GM12878 (cell line): ENCODE data around the gene NTMT2. TPM values are rescaled to one million over a fixed set of nuclear protein-coding genes. Genes with fewer than 3 reads are reported as not detected.

Experiments used
- ATAC-seq: fragments of 200-7000 bp; cut with Tn5 transposase; 3 replicates; pipeline ENCODE4 v1.9.1; 2020; ENCODE audit warnings: mild to moderate bottlenecking, moderate library complexity
- BruUV-seq: library from RNA; stranded (reverse); fragments of 400-500 nt; replicated peaks from 2 replicates; lab custom pipeline; 2021; lab: Mats Ljungman, UMichigan
- CTCF ChIA-PET: fragments of 300-600 bp; sonication (Branson Sonifier 250); formaldehyde crosslinking; extraction: SDS; loops from one replicate; lab custom pipeline; 2021; ENCODE audit warnings: inconsistent platforms; lab: Yijun Ruan, JAX
- POLR2A ChIA-PET: fragments of 350-600 bp; formaldehyde crosslinking; extraction: SDS; loops from one replicate; lab custom pipeline; 2021; ENCODE audit warnings: inconsistent platforms; lab: Charles Lee
- RAD21 ChIA-PET: fragments of 300-600 bp; sonication (Branson Sonifier 250); formaldehyde crosslinking; loops from one replicate; lab custom pipeline; 2023; ENCODE audit warnings: antibody characterized with exemption; ENCODE audit not compliant: unreplicated experiment; lab: Charles Lee
- SMC1A ChIA-PET: fragments of 300-600 bp; sonication (Branson Sonifier 250); formaldehyde crosslinking; loops from one replicate; lab custom pipeline; 2023; ENCODE audit not compliant: unreplicated experiment, uncharacterized antibody; lab: Charles Lee
- DNase-seq: peaks from one replicate; pipeline ENCODE4 v3.0.0-alpha.2; 2011; ENCODE audit warnings: low read depth, low spot score
- FAIRE-seq: peaks from 3 replicates; lab custom pipeline; 2011; peaks lifted over from hg19 to GRCh38; lab: Jason Lieb, UNC
- H2AFZ ChIP-seq: 2 replicates; pipeline ENCODE4 v1.6.0; 2011; ENCODE audit warnings: low read depth, low read length, control low read depth; ENCODE audit not compliant: control insufficient read depth
- H3K27ac ChIP-seq: 2 replicates; pipeline ENCODE4 v1.5.1; 2011; ENCODE audit warnings: control low read depth; ENCODE audit not compliant: control insufficient read depth, insufficient read depth
- H3K27me3 ChIP-seq, 2 experiments: replicated peaks in 1 of 2; 2 replicates each; pipeline versions ENCODE4 v1.6.0 to v1.6.1; 2011; ENCODE audit warnings: low read length in 1 of 2; ENCODE audit not compliant: control insufficient read depth in 2 of 2, insufficient read depth in 2 of 2
- H3K36me3 ChIP-seq, 2 experiments: 2 replicates each; pipeline ENCODE4 v1.5.1; 2011; ENCODE audit warnings: low read length in 1 of 2; ENCODE audit not compliant: control insufficient read depth in 2 of 2, insufficient read depth in 2 of 2
- H3K4me1 ChIP-seq: 2 replicates; pipeline ENCODE4 v1.6.1; 2011; ENCODE audit warnings: mild to moderate bottlenecking, low read length, moderate library complexity, mixed read lengths; ENCODE audit not compliant: control insufficient read depth, insufficient read depth
- H3K4me2 ChIP-seq: 2 replicates; pipeline ENCODE4 v1.6.0; 2011; ENCODE audit warnings: control low read depth; ENCODE audit not compliant: control insufficient read depth, insufficient read depth
- H3K4me3 ChIP-seq: fragments of 200-600 bp; sonication (generic); 2 replicates; pipeline ENCODE4 v1.5.1; 2016
- H3K79me2 ChIP-seq: 2 replicates; pipeline ENCODE4 v1.6.0; 2011; ENCODE audit warnings: low read length; ENCODE audit not compliant: control insufficient read depth, insufficient read depth
- H3K9ac ChIP-seq: 2 replicates; pipeline ENCODE4 v1.8.0; 2011; ENCODE audit warnings: low read length, control low read depth, mixed read lengths; ENCODE audit not compliant: control insufficient read depth, insufficient read depth
- H3K9me3 ChIP-seq: replicated peaks from 3 replicates; pipeline ENCODE4 v1.5.1; 2011; ENCODE audit warnings: mild to moderate bottlenecking, low read length; ENCODE audit not compliant: control insufficient read depth, insufficient read depth
- H4K20me1 ChIP-seq: 2 replicates; pipeline ENCODE4 v1.6.0; 2011; ENCODE audit not compliant: control insufficient read depth, insufficient read depth
- EED ChIP-seq: sonication (generic); IDR thresholded peaks from 2 replicates; pipeline ENCODE4 v1.6.1; 2016; ENCODE audit warnings: antibody characterized with exemption, low read depth
- EP300 ChIP-seq, 2 experiments: fragments of 150-350 bp in 1 of 2; IDR thresholded peaks; 2 replicates each; pipeline ENCODE4 v1.6.1; 2011 to 2012; ENCODE audit warnings: low read depth in 2 of 2, low read length in 2 of 2, borderline replicate concordance in 1 of 2, improper control_type of control experiment in 1 of 2, inconsistent platforms in 1 of 2; ENCODE audit not compliant: control insufficient read depth in 1 of 2
- HDGF ChIP-seq: fragments of 450-650 bp; IDR thresholded peaks from 2 replicates; pipeline ENCODE4 v1.6.1; 2016; ENCODE audit warnings: antibody characterized with exemption
- IRF3 ChIP-seq: fragments of 450-650 bp; IDR thresholded peaks from 2 replicates; pipeline ENCODE4 v1.6.1; 2014; ENCODE audit warnings: mild to moderate bottlenecking
- IRF5 ChIP-seq: fragments of 450-650 bp; IDR thresholded peaks from 2 replicates; pipeline ENCODE4 v1.6.1; 2017; ENCODE audit warnings: borderline replicate concordance
- MEF2B ChIP-seq: fragments of 450-650 bp; IDR thresholded peaks from 2 replicates; pipeline ENCODE4 v1.6.1; 2018; ENCODE audit warnings: mild to moderate bottlenecking, moderate library complexity; ENCODE audit not compliant: partially characterized antibody, poor library complexity, severe bottlenecking
- TCF12 ChIP-seq: IDR thresholded peaks from 2 replicates; pipeline ENCODE4 v1.6.1; 2011; ENCODE audit warnings: low read depth, mild to moderate bottlenecking, low read length
- ZBED1 ChIP-seq: IDR thresholded peaks from 2 replicates; pipeline ENCODE4 v1.6.1; 2016; ENCODE audit warnings: borderline replicate concordance
- WGBS: methylation state at CpG from one replicate; pipeline ENCODE4 v1.1.6; 2016; ENCODE audit warnings: low lambda C conversion rate; ENCODE audit not compliant: insufficient replicate concordance, insufficient coverage; ENCODE audit errors: missing lambda C conversion rate; 5-methylcytosine and 5-hydroxymethylcytosine counted together
- in situ Hi-C: fragments of 300-500 bp; cut with MboI; formaldehyde crosslinking; loops from 9 replicates; pipeline ENCODE4 v1.14.3; 2018; ENCODE audit warnings: mixed read lengths
- intact Hi-C: fragments of 100-400 bp; cut with micrococcal nuclease; formaldehyde crosslinking; loops from one replicate; pipeline ENCODE4 v1.14.2; 2022; ENCODE audit not compliant: unreplicated experiment
- polyA plus RNA-seq, 11 experiments: library from polyadenylated mRNA; depleted of rRNA in 4 of 11; unstranded in 6 of 11; stranded (reverse) in 5 of 11; fragments of >200 nt; fragmentation: Nextera tagmentation in 4 of 11; fragmentation: Illumina TruSeq in 1 of 11; extraction: Ambion mirVana in 4 of 11; extraction: Trizol in 1 of 11; gene quantifications; 1 replicate in 1 of 11; 2 replicates in 10 of 11; pipeline versions ENCODE4 v1.2.1 to v1.2.3, GENCODE V29; 2011 to 2016; ENCODE audit warnings: inconsistent platforms in 2 of 11, missing spikeins in 2 of 11, low read depth in 1 of 11
- total RNA-seq, 4 experiments: library from RNA; depleted of rRNA in 3 of 4; stranded (reverse); fragments of >200 nt in 3 of 4; fragmentation: Illumina TruSeq in 1 of 4; extraction: Trizol in 1 of 4; gene quantifications; 2 replicates each; pipeline versions ENCODE4 v1.2.1 to v1.2.3, GENCODE V29; 2013 to 2021
- TF ChIP-seq, protein P1 (sequence below): IDR thresholded peaks from 2 replicates; pipeline ENCODE4 v1.6.1; 2011; ENCODE audit warnings: low read depth, low read length, improper control_type of control experiment, borderline replicate concordance

Gene NTMT2
- total and polyA plus RNA-seq, 10 of the 15 experiments (the other 5 are each of a cell fraction or from before 2014, with no cell fraction given), result not detected

GRCh38 chr1:170146720-170147263 is 1.0 kb downstream of the NTMT2 start:
- ChIA-PET RAD21 (interaction anchor here (1.0 to 2.6 kb wide), 3 partner anchors 9 to 27 kb away, joined by 3 to 10 read pairs (median 3); no protein-coding TSS in a partner anchor), CTCF (no interaction called here), SMC1A (interaction anchor here (1.0 to 2.1 kb wide), 9 partner anchors 11 to 75 kb away, joined by 3 to 9 read pairs (median 4); no protein-coding TSS in a partner anchor), POLR2A (interaction anchor here (0.6 to 1.6 kb wide), 3 partner anchors 20 to 81 kb away, joined by 3 to 11 read pairs (median 5); no protein-coding TSS in a partner anchor)
- Histone ChIP-seq H3K79me2 (no peaks in the 10 kb centered on the region), H3K4me3 (no peak overlapping the region), H2AFZ (no peak overlapping the region), H3K9me3 (no peaks in the 10 kb centered on the region), H3K27ac (no peak overlapping the region), H3K4me2 (no peak overlapping the region), H3K27me3 (no peaks in the 10 kb centered on the region), H3K4me1 (no peaks in the 10 kb centered on the region)
- intact Hi-C loops, result no loop called here
- ATAC-seq (peak; percentile 60), DNase-seq (no peak), FAIRE-seq (no peak)
- WGBS, result 20% methylated on average over 4 of the region's 4 CpGs
- no peak for TF ChIP-seq IRF5
- no peak for TF ChIP-seq HDGF
- no peak for TF ChIP-seq TCF12
- TF ChIP-seq EP300 (IDR thresholded peaks at IDR 0.05; ENCODE audit: borderline replicate concordance in 1 of 2, control insufficient read depth in 1 of 2, low read depth in 2 of 2, low read length in 2 of 2), result no peak
- no peak for TF ChIP-seq ZBED1
- TF ChIP-seq, protein P1, sequence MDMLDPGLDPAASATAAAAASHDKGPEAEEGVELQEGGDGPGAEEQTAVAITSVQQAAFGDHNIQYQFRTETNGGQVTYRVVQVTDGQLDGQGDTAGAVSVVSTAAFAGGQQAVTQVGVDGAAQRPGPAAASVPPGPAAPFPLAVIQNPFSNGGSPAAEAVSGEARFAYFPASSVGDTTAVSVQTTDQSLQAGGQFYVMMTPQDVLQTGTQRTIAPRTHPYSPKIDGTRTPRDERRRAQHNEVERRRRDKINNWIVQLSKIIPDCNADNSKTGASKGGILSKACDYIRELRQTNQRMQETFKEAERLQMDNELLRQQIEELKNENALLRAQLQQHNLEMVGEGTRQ, result no peak
- TF ChIP-seq IRF3, result no peak
- no peak for TF ChIP-seq EED
- TF ChIP-seq MEF2B, result no peak
- TF ChIP-seq, all 136 proteins: peak for 0
- in situ Hi-C loops, result no loop called here
- Histone ChIP-seq H4K20me1 (no peaks in the 10 kb centered on the region), H3K9ac (no peak overlapping the region), H3K36me3 (no peaks in the 10 kb centered on the region)
- no TSS peak for BruUV-seq
